IMR-90 (cell line): Measurements from ENCODE around the gene CHGA. TPM values are rescaled to one million over a fixed set of nuclear protein-coding genes. Genes with fewer than 3 reads are reported as not detected.

Experiments used
- ATAC-seq: fragments of 200-7000 bp; cut with Tn5 transposase; 2 replicates; pipeline ENCODE4 v1.9.1; 2020; ENCODE audit warnings: low read depth, mild to moderate bottlenecking, moderate library complexity
- BruUV-seq: library from RNA; stranded (reverse); fragments of 400-500 nt; replicated peaks from 2 replicates; lab custom pipeline; 2021; lab: Mats Ljungman, UMichigan
- CTCF ChIA-PET: fragments of 300-600 bp; formaldehyde crosslinking; extraction: SDS; loops from one replicate; lab custom pipeline; 2021; ENCODE audit warnings: antibody characterized with exemption; lab: Yijun Ruan, JAX
- POLR2A ChIA-PET: fragments of 300-600 bp; sonication (Branson Sonifier 250); formaldehyde crosslinking; loops from one replicate; lab custom pipeline; 2022; ENCODE audit warnings: antibody characterized with exemption; ENCODE audit not compliant: unreplicated experiment; lab: Charles Lee
- DNase-seq: peaks from one replicate; pipeline ENCODE4 v3.0.0; 2013
- H2AFZ ChIP-seq: replicated peaks from 2 replicates; pipeline ENCODE3; 2013; ENCODE audit warnings: low read length, mild to moderate bottlenecking; ENCODE audit not compliant: poor library complexity
- H2AK5ac ChIP-seq: 2 replicates; pipeline ENCODE4 v1.6.1; 2013; ENCODE audit warnings: low read depth, low read length, inconsistent platforms
- H2AK9ac ChIP-seq: replicated peaks from 2 replicates; pipeline ENCODE3; 2013; ENCODE audit warnings: mild to moderate bottlenecking, low read depth, low read length, moderate library complexity; ENCODE audit not compliant: poor library complexity
- H2BK120ac ChIP-seq: 2 replicates; pipeline ENCODE4 v1.6.1; 2013; ENCODE audit warnings: low read depth, low read length, inconsistent platforms
- H2BK15ac ChIP-seq: 3 replicates; pipeline ENCODE4 v1.6.1; 2013; ENCODE audit warnings: low read depth, low read length, inconsistent platforms
- H2BK20ac ChIP-seq: 2 replicates; pipeline ENCODE4 v1.6.1; 2013; ENCODE audit warnings: low read depth, mild to moderate bottlenecking, inconsistent platforms, low read length, moderate library complexity
- H2BK5ac ChIP-seq: 2 replicates; pipeline ENCODE4 v1.6.1; 2013; ENCODE audit warnings: mild to moderate bottlenecking, low read depth, low read length, inconsistent platforms; ENCODE audit not compliant: poor library complexity, severe bottlenecking
- H3K14ac ChIP-seq: replicated peaks from 2 replicates; pipeline ENCODE4 v1.6.1; 2013; ENCODE audit warnings: low read depth, low read length, inconsistent platforms
- H3K18ac ChIP-seq: 2 replicates; pipeline ENCODE4 v1.6.1; 2013; ENCODE audit warnings: low read depth, low read length, control low read depth
- H3K23ac ChIP-seq: 2 replicates; pipeline ENCODE4 v1.6.1; 2013; ENCODE audit warnings: low read depth, low read length, inconsistent platforms
- H3K27ac ChIP-seq: 2 replicates; pipeline ENCODE4 v1.5.1; 2013; ENCODE audit warnings: mild to moderate bottlenecking, control low read depth, low read length; ENCODE audit not compliant: insufficient read depth
- H3K27me3 ChIP-seq: 2 replicates; pipeline ENCODE4 v1.6.1; 2013; ENCODE audit warnings: low read length; ENCODE audit not compliant: control insufficient read depth, insufficient read depth
- H3K36me3 ChIP-seq: 2 replicates; pipeline ENCODE4 v1.6.1; 2013; ENCODE audit warnings: low read length, mixed read lengths; ENCODE audit not compliant: control insufficient read depth, insufficient read depth
- H3K4ac ChIP-seq: 2 replicates; pipeline ENCODE4 v1.6.1; 2013; ENCODE audit warnings: low read depth, low read length, inconsistent platforms
- H3K4me1 ChIP-seq: 2 replicates; pipeline ENCODE4 v1.6.1; 2013; ENCODE audit warnings: low read length, mixed read lengths; ENCODE audit not compliant: control insufficient read depth, insufficient read depth
- H3K4me2 ChIP-seq: 2 replicates; pipeline ENCODE4 v1.6.1; 2013; ENCODE audit warnings: low read depth, mild to moderate bottlenecking, control low read depth, low read length, moderate library complexity
- H3K4me3 ChIP-seq: 2 replicates; pipeline ENCODE4 v1.5.1; 2013; ENCODE audit warnings: low read depth, mild to moderate bottlenecking, control low read depth, low read length, moderate library complexity; ENCODE audit not compliant: insufficient read depth
- H3K56ac ChIP-seq: 2 replicates; pipeline ENCODE4 v1.6.1; 2013; ENCODE audit warnings: low read length, inconsistent platforms; ENCODE audit not compliant: insufficient read depth; ENCODE audit errors: extremely low read depth
- H3K79me1 ChIP-seq, 2 experiments: 2 replicates each; pipeline ENCODE4 v1.6.1; 2013; ENCODE audit warnings: low read length in 2 of 2, inconsistent platforms in 1 of 2, low read depth in 1 of 2
- H3K9ac ChIP-seq: 2 replicates; pipeline ENCODE4 v1.6.1; 2013; ENCODE audit warnings: low read depth, low read length, control low read depth
- H3K9me1 ChIP-seq: 2 replicates; pipeline ENCODE4 v1.6.1; 2013; ENCODE audit warnings: low read length, inconsistent platforms; ENCODE audit not compliant: insufficient read depth
- H3K9me3 ChIP-seq: 2 replicates; pipeline ENCODE4 v1.6.1; 2013; ENCODE audit warnings: low read length; ENCODE audit not compliant: control insufficient read depth, insufficient read depth
- H4K20me1 ChIP-seq: 2 replicates; pipeline ENCODE4 v1.6.1; 2013; ENCODE audit warnings: low read length, inconsistent platforms; ENCODE audit not compliant: insufficient read depth
- H4K5ac ChIP-seq: 2 replicates; pipeline ENCODE4 v1.6.1; 2013; ENCODE audit warnings: mild to moderate bottlenecking, low read depth, low read length, control low read depth
- H4K8ac ChIP-seq, 2 experiments: 2 replicates each; pipeline ENCODE4 v1.6.1; 2013; ENCODE audit warnings: low read depth in 2 of 2, low read length in 2 of 2, control low read depth in 1 of 2, inconsistent platforms in 1 of 2
- H4K91ac ChIP-seq: 2 replicates; pipeline ENCODE4 v1.6.1; 2013; ENCODE audit warnings: low read depth, low read length, inconsistent platforms; ENCODE audit not compliant: insufficient read depth
- MAFK ChIP-seq: IDR thresholded peaks from 2 replicates; pipeline ENCODE4 v1.6.1; 2012; ENCODE audit warnings: low read depth, low read length, improper control_type of control experiment
- MAZ ChIP-seq: IDR thresholded peaks from 2 replicates; pipeline ENCODE4 v1.6.1; 2012; ENCODE audit warnings: low read depth, mild to moderate bottlenecking, low read length, improper control_type of control experiment, moderate library complexity, borderline replicate concordance
- MXI1 ChIP-seq: IDR thresholded peaks from 2 replicates; pipeline ENCODE4 v1.6.1; 2012; ENCODE audit warnings: low read depth, mild to moderate bottlenecking, low read length, moderate library complexity, borderline replicate concordance
- NFE2L2 ChIP-seq: fragments of 150-350 bp; IDR thresholded peaks from 2 replicates; pipeline ENCODE4 v1.6.1; 2016; ENCODE audit warnings: low read depth, mild to moderate bottlenecking, low read length
- POLR2A ChIP-seq: IDR thresholded peaks from 2 replicates; pipeline ENCODE4 v1.6.1; 2012; ENCODE audit warnings: mild to moderate bottlenecking, low read depth, low read length
- RAD21 ChIP-seq: IDR thresholded peaks from 2 replicates; pipeline ENCODE4 v1.6.1; 2012; ENCODE audit warnings: low read length, improper control_type of control experiment
- RCOR1 ChIP-seq: IDR thresholded peaks from 2 replicates; pipeline ENCODE4 v1.6.1; 2012; ENCODE audit warnings: mild to moderate bottlenecking, low read length, improper control_type of control experiment; ENCODE audit not compliant: insufficient replicate concordance
- RFX5 ChIP-seq: IDR thresholded peaks from 2 replicates; pipeline ENCODE4 v1.8.0; 2012; ENCODE audit warnings: low read depth, mild to moderate bottlenecking, low read length, moderate library complexity
- SMC3 ChIP-seq: fragments of 150-350 bp; IDR thresholded peaks from 2 replicates; pipeline ENCODE4 v1.6.1; 2016; ENCODE audit warnings: low read depth, mild to moderate bottlenecking, antibody characterized with exemption, low read length, moderate library complexity
- dilution Hi-C: fragments of 300-500 bp; cut with HindIII; formaldehyde crosslinking; loops from one replicate; pipeline ENCODE4 v1.14.3; 2018; ENCODE audit warnings: low sequenced_read_pairs; ENCODE audit not compliant: unreplicated experiment
- in situ Hi-C: fragments of 300-500 bp; cut with MboI; formaldehyde crosslinking; loops from 3 replicates; pipeline ENCODE4 v1.14.3; 2019; ENCODE audit warnings: low sequenced_read_pairs, inconsistent platforms, mixed read lengths
- intact Hi-C: fragments of 100-400 bp; cut with micrococcal nuclease; formaldehyde crosslinking; loops from 2 replicates; pipeline ENCODE4 v1.10.0; 2022
- polyA plus RNA-seq, 3 experiments: library from polyadenylated mRNA; depleted of rRNA; stranded (reverse); fragments of >200 nt; gene quantifications; 2 replicates each; pipeline ENCODE4 v1.2.3, GENCODE V29; 2012; ENCODE audit warnings: low replicate concordance in 1 of 3
- total RNA-seq: library from RNA; depleted of rRNA; stranded (reverse); fragments of >200 nt; gene quantifications from 2 replicates; pipeline ENCODE4 v1.2.3, GENCODE V29; 2012
- TF ChIP-seq, protein P1 (sequence below): fragments of 150-350 bp; IDR thresholded peaks from 2 replicates; pipeline ENCODE4 v1.6.1; 2016; ENCODE audit warnings: low read depth, mild to moderate bottlenecking, low read length, moderate library complexity, borderline replicate concordance
- TF ChIP-seq, protein P2 (sequence below): conservative IDR thresholded peaks from 2 replicates; pipeline ENCODE4 v1.5.1; 2012; ENCODE audit warnings: mild to moderate bottlenecking, low read depth, low read length, improper control_type of control experiment
- TF ChIP-seq, protein P3 (sequence below): fragments of 150-350 bp; IDR thresholded peaks from 2 replicates; pipeline ENCODE4 v1.6.1; 2017; ENCODE audit warnings: mild to moderate bottlenecking, antibody characterized with exemption, low read length, low read depth

Gene CHGA
- total and polyA plus RNA-seq, 2 of the 4 experiments (the other 2 are of a cell fraction) = not detected

DNA sequence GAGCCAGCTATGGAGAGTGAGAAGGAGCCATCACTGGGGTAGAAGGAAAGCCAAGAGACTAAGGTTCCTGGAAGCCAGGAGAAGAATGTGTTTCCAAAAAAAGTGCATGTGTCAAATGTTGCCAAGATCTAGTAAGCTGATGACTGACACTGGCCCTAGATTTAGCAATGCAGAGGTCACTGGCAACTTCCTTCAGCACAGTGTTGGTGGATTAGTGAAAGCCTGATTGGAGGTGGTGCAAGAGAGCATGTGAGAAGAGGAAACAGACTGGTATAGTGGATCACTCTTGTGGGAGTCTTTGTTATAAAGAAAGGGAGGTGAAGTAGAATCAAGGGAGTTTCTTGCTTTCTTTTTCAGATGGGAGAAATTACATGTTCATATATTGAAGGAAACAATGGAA, 34.1 kb upstream of the CHGA start:
- in situ Hi-C loops (no loop called here), dilution Hi-C loops (no loop called here)
- CTCF ChIA-PET = no interaction called here

More for the DNA sequence above, 34.1 kb upstream of the CHGA start:
- peaks cover 5% of the 10 kb centered on the region; the same call in 1 of the 2 replicates for H3K9me3 ChIP-seq
- intact Hi-C loops = no loop called here
- no peak overlapping the region for H3K4me2 ChIP-seq
- H3K14ac ChIP-seq = no peak overlapping the region
- no peak overlapping the region for H2AFZ ChIP-seq
- ATAC-seq (no peak), DNase-seq (no peak)
- H3K27ac ChIP-seq = no peak overlapping the region
- no peak overlapping the region for H4K5ac ChIP-seq
- H3K4ac ChIP-seq = no peak overlapping the region
- no peak overlapping the region for H2BK5ac ChIP-seq
- H2AK9ac ChIP-seq = no peak overlapping the region
- no peaks in the 10 kb centered on the region for H3K36me3 ChIP-seq
- no peak overlapping the region for H2BK15ac ChIP-seq
- H2BK120ac ChIP-seq = no peak overlapping the region
- no peak overlapping the region for H2AK5ac ChIP-seq
- H4K8ac ChIP-seq = no peak overlapping the region
- H4K20me1 ChIP-seq = no peaks in the 10 kb centered on the region
- BruUV-seq = no TSS peak
- H3K4me3 ChIP-seq = no peak overlapping the region
- no peak overlapping the region for H3K23ac ChIP-seq
- H3K18ac ChIP-seq = no peak overlapping the region
- H3K9me1 ChIP-seq = no peaks in the 10 kb centered on the region
- no peaks in the 10 kb centered on the region for H3K4me1 ChIP-seq
- H3K79me1 ChIP-seq = no peaks in the 10 kb centered on the region
- H3K27me3 ChIP-seq = peaks cover 3% of the 10 kb centered on the region; the same call in 1 of the 2 replicates
- no peak overlapping the region for H2BK20ac ChIP-seq
- no peak overlapping the region for H4K91ac ChIP-seq
- TF ChIP-seq RFX5 (no peak), NFE2L2 (no peak), POLR2A (no peak), RAD21 (no peak), RCOR1 (no peak), SMC3 (no peak), MAZ (no peak), MXI1 (no peak), MAFK (no peak)
- TF ChIP-seq, protein P1, sequence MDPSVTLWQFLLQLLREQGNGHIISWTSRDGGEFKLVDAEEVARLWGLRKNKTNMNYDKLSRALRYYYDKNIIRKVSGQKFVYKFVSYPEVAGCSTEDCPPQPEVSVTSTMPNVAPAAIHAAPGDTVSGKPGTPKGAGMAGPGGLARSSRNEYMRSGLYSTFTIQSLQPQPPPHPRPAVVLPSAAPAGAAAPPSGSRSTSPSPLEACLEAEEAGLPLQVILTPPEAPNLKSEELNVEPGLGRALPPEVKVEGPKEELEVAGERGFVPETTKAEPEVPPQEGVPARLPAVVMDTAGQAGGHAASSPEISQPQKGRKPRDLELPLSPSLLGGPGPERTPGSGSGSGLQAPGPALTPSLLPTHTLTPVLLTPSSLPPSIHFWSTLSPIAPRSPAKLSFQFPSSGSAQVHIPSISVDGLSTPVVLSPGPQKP = no peak
- TF ChIP-seq, protein P2, sequence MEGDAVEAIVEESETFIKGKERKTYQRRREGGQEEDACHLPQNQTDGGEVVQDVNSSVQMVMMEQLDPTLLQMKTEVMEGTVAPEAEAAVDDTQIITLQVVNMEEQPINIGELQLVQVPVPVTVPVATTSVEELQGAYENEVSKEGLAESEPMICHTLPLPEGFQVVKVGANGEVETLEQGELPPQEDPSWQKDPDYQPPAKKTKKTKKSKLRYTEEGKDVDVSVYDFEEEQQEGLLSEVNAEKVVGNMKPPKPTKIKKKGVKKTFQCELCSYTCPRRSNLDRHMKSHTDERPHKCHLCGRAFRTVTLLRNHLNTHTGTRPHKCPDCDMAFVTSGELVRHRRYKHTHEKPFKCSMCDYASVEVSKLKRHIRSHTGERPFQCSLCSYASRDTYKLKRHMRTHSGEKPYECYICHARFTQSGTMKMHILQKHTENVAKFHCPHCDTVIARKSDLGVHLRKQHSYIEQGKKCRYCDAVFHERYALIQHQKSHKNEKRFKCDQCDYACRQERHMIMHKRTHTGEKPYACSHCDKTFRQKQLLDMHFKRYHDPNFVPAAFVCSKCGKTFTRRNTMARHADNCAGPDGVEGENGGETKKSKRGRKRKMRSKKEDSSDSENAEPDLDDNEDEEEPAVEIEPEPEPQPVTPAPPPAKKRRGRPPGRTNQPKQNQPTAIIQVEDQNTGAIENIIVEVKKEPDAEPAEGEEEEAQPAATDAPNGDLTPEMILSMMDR = no peak
- TF ChIP-seq, protein P3, sequence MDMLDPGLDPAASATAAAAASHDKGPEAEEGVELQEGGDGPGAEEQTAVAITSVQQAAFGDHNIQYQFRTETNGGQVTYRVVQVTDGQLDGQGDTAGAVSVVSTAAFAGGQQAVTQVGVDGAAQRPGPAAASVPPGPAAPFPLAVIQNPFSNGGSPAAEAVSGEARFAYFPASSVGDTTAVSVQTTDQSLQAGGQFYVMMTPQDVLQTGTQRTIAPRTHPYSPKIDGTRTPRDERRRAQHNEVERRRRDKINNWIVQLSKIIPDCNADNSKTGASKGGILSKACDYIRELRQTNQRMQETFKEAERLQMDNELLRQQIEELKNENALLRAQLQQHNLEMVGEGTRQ = no peak
- H3K56ac ChIP-seq = no peak overlapping the region
- POLR2A ChIA-PET = no interaction called here
- H3K9ac ChIP-seq = no peak overlapping the region
